Suprapubic skin (tissue), 4 donors: ENCODE measurements around the gene ZNF277.

ENCODE experiments used
- EP300 ChIP-seq: sonication (generic); formaldehyde crosslinking; IDR thresholded peaks from one replicate; pipeline ENCODE4 v1.6.1; 2017; ENCODE audit warnings: antibody characterized with exemption
- POLR2A ChIP-seq, 2 donors: fragments of 450-650 bp; IDR thresholded peaks; one replicate each; pipeline ENCODE4 v1.6.1; 2017; ENCODE audit warnings: antibody characterized with exemption in 2 of 2, mild to moderate bottlenecking in 2 of 2, moderate library complexity in 2 of 2
- POLR2AphosphoS5 ChIP-seq, 3 donors: sonication (generic); formaldehyde crosslinking; IDR thresholded peaks; one replicate each; pipeline ENCODE4 v1.6.1; 2017; ENCODE audit warnings: antibody characterized with exemption in 3 of 3
- TF ChIP-seq, protein P1 (sequence below), 2 donors: fragments of 200-600 bp in 1 of 2; fragments of 450-650 bp in 1 of 2; sonication (generic) in 1 of 2; IDR thresholded peaks; one replicate each; pipeline ENCODE4 v1.5.1; 2016 to 2019; ENCODE audit warnings: antibody characterized with exemption in 2 of 2, mild to moderate bottlenecking in 1 of 2, moderate library complexity in 1 of 2

DNA sequence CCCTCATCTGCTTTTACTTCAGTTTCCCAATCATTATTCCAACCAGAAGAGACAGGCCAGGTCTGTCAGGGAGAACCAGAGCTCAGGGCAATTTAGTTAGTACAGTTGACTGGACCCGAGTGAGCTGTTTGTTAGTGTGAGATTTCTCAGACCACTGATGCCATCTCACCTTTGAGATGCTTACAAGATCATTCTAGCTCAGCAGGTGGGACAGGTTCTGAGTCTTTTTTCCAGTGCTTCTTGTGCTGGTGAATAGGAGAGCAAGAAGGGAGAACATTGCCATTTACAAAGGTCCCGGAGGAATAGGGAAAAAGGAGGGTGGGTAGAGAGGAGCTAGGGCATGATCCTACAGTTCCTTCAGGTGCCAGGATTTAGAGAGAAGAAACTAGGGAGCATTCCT lies 131.4 kb downstream of the ZNF277 start:
- TF ChIP-seq, protein P1, sequence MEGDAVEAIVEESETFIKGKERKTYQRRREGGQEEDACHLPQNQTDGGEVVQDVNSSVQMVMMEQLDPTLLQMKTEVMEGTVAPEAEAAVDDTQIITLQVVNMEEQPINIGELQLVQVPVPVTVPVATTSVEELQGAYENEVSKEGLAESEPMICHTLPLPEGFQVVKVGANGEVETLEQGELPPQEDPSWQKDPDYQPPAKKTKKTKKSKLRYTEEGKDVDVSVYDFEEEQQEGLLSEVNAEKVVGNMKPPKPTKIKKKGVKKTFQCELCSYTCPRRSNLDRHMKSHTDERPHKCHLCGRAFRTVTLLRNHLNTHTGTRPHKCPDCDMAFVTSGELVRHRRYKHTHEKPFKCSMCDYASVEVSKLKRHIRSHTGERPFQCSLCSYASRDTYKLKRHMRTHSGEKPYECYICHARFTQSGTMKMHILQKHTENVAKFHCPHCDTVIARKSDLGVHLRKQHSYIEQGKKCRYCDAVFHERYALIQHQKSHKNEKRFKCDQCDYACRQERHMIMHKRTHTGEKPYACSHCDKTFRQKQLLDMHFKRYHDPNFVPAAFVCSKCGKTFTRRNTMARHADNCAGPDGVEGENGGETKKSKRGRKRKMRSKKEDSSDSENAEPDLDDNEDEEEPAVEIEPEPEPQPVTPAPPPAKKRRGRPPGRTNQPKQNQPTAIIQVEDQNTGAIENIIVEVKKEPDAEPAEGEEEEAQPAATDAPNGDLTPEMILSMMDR (IDR thresholded peaks at IDR 0.05), result no peak
- TF ChIP-seq POLR2A (IDR thresholded peaks at IDR 0.05) (no peak), EP300 (no peak), POLR2AphosphoS5 (IDR thresholded peaks at IDR 0.05) (no peak)
